BJ (cell line): Measurements from ENCODE around the gene NR1H4. TPM values are rescaled to one million over a fixed set of nuclear protein-coding genes. Genes with fewer than 3 reads are reported as not detected.

Experiments
- CTCF ChIA-PET: fragments of 350-600 bp; formaldehyde crosslinking; extraction: SDS; loops from one replicate; lab custom pipeline; 2021; ENCODE audit warnings: antibody characterized with exemption, inconsistent platforms; lab: Yijun Ruan, JAX
- POLR2A ChIA-PET: fragments of 300-600 bp; sonication (Branson Sonifier 250); formaldehyde crosslinking; extraction: SDS; loops from one replicate; lab custom pipeline; 2021; ENCODE audit warnings: antibody characterized with exemption; lab: Charles Lee
- DNase-seq: peaks from one replicate; pipeline ENCODE4 v3.0.0-alpha.2; 2011; ENCODE audit warnings: low read depth
- H3K27me3 ChIP-seq: 2 replicates; pipeline ENCODE4 v1.6.0; 2011; ENCODE audit warnings: low read length; ENCODE audit not compliant: control insufficient read depth, insufficient read depth
- H3K36me3 ChIP-seq: 2 replicates; pipeline ENCODE4 v1.5.1; 2011; ENCODE audit warnings: low read length; ENCODE audit not compliant: control insufficient read depth, insufficient read depth
- H3K4me3 ChIP-seq: 2 replicates; pipeline ENCODE4 v1.5.1; 2011; ENCODE audit warnings: low read depth, mild to moderate bottlenecking, control low read depth, low read length
- CTCF ChIP-seq: IDR thresholded peaks from 2 replicates; pipeline ENCODE4 v1.5.1; 2011; ENCODE audit warnings: low read depth, mild to moderate bottlenecking, control low read depth, inconsistent platforms, low read length, moderate library complexity; ENCODE audit not compliant: insufficient read depth
- polyA plus RNA-seq: library from polyadenylated mRNA; depleted of rRNA; stranded (reverse); fragments of >200 nt; gene quantifications from 2 replicates; pipeline ENCODE4 v1.2.3, GENCODE V29; 2011

NR1H4 gene
- polyA plus RNA-seq, 1 experiment = not detected

- CTCF ChIA-PET = no interaction called here
- Histone ChIP-seq H3K27me3 (no peaks in the 10 kb centered on the region), H3K4me3 (no peak overlapping the region), H3K36me3 (no peaks in the 10 kb centered on the region)
- DNase-seq = no peak
- TF ChIP-seq CTCF = no peak
- POLR2A ChIA-PET = no interaction called here
Observed at GRCh38 chr12:100533376-100533775, 59.7 kb downstream of the NR1H4 start.

- no peak overlapping the region for H3K4me3 ChIP-seq
- H3K36me3 ChIP-seq = no peaks in the 10 kb centered on the region
- TF ChIP-seq CTCF = no peak
- POLR2A ChIA-PET = no interaction called here
- CTCF ChIA-PET = no interaction called here
- no peaks in the 10 kb centered on the region for H3K27me3 ChIP-seq
- DNase-seq = no peak
Observed at GRCh38 chr12:100534625-100535227, 61.1 kb downstream of the NR1H4 start.

GRCh38 chr12:100539202-100539601 is 65.5 kb downstream of the NR1H4 start:
- no peak overlapping the region for H3K4me3 ChIP-seq
- no peak for DNase-seq
- ChIA-PET CTCF (interaction anchor here (0.6 kb wide), 1 partner anchor 135 kb away, joined by 3 read pairs; no protein-coding TSS in a partner anchor), POLR2A (no interaction called here)
- no peaks in the 10 kb centered on the region for H3K36me3 ChIP-seq
- no peaks in the 10 kb centered on the region for H3K27me3 ChIP-seq
- no peak for TF ChIP-seq CTCF

- Histone ChIP-seq H3K27me3 (no peaks in the 10 kb centered on the region), H3K4me3 (no peak overlapping the region), H3K36me3 (no peaks in the 10 kb centered on the region)
- CTCF ChIA-PET = interaction anchor here (1.6 kb wide), 1 partner anchor 11 kb away, joined by 7 read pairs; no protein-coding TSS in a partner anchor
- no peak for TF ChIP-seq CTCF
- DNase-seq = no peak
- POLR2A ChIA-PET = no interaction called here
Observed at GRCh38 chr12:100544165-100544564, 70.5 kb downstream of the NR1H4 start.

GRCh38 chr12:100545092-100545491 is 71.4 kb downstream of the NR1H4 start:
- ChIA-PET CTCF (interaction anchor here (1.0 to 1.6 kb wide), 3 partner anchors 8 to 24 kb away, joined by 3 to 7 read pairs (median 3); no protein-coding TSS in a partner anchor), POLR2A (no interaction called here)
- Histone ChIP-seq H3K27me3 (no peaks in the 10 kb centered on the region), H3K4me3 (no peak overlapping the region), H3K36me3 (no peaks in the 10 kb centered on the region)
- peak; percentile 26 for DNase-seq
- TF ChIP-seq CTCF = no peak
